ENCODE measurements around the gene RDH5.

RDH5 gene

DNA sequence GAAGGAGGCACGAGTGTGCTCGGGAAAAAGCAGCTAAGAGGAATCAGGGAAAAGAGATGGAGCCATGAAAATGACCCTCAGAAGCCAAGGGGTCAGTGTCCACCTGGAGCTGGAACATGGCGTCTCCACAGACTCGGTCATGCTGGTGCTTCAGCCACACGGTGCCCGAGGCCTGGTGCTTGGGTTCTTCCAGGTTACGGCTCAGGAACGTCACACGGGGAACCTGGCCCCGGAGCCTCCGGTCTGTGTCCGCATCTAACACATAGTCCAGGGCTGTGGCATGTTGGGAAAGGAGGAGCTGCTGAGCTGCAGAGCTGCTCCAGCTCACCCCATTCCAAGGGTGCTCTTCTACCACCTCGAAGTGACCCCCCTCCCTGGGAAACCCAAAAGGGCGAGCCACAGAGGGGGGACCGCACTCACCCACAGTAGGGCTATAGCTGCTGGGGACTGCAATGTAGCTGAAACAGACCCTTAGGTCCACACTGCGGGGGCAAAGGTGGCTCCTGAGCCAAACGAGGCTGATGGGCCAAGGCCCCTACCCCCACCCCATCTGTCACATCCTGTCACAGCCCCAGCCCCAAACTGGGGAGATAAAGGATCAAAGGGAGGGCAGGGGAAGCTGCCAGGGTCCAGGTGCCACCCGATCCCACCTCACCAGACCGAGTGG lies 23.3 kb upstream of the RDH5 start:
- DNase-seq = no peak

DNA sequence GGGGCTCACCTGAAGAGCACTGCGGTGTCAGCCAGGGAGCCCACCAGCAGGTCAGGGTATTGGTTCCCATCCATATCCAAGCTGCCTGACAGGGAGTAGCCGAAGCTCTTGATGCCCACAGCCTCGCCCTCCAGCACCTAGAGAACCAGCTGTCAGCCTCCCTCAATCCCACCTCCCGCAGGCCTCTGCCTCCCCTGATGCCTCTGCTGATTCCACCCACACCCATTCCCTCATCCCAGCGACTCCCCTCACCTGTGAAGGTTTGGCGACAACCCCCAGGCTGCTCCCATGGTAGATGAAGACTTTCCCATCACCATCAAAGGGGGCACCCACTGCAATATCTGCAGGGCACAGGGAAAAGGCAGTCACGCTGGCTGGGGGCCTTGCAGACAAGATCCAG lies 22.5 kb upstream of the RDH5 start:
- no peak for DNase-seq

DNA sequence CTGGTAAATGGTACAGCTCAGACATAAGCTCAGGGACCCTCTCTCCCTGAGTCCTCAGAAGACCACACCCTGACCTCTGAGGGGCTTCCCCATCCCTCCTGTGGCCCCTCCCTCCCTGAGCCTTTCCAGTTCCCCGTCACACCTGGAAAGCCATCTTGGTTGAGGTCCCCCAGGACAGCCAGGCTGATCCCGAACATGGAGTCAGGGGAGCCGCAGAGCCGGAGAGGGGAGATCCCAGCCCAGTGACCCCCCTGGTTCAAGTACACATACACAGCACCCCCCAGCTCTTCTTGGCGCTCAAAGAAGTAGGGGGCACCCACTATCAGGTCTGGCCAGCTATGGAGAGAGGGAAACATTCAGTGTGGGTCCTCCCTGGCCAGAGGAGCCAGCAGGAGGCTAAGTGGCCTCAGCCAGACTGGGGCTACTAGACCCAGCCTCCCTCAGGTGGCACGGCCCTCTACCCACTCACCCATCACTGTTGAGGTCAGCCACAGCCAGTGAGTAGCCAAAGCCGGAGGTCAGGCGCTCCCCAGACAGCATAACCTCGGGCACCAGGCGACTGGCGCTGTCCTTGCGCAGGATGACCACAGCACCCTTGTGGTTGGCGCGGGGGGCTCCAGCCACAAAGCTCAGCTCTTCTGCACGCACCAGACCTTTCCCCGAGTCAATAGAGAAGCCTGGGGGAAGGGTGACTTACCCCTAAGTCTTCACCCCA lies 21.8 kb upstream of the RDH5 start:
- DNase-seq = no peak

DNA sequence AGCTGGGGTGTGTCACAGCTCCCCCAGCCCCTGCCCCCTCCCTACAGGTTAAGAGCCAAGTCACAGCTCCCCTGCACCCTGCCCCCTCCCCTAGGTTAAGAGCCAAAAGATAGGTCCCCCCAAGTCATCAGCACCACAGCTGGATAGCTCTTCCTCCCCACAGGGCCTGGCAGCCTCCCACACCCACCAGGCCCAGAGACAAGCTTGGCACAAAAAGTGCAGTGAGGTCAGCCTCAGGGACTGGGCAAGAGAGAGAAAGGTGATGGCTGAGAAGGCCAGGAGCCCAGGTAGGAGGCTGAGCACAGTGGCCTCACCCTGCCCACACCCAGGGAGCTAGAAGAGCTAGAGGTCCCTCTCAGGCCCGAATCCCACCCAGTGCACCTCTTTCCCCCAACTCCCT lies 21.2 kb upstream of the RDH5 start:
- no peak for DNase-seq

DNA sequence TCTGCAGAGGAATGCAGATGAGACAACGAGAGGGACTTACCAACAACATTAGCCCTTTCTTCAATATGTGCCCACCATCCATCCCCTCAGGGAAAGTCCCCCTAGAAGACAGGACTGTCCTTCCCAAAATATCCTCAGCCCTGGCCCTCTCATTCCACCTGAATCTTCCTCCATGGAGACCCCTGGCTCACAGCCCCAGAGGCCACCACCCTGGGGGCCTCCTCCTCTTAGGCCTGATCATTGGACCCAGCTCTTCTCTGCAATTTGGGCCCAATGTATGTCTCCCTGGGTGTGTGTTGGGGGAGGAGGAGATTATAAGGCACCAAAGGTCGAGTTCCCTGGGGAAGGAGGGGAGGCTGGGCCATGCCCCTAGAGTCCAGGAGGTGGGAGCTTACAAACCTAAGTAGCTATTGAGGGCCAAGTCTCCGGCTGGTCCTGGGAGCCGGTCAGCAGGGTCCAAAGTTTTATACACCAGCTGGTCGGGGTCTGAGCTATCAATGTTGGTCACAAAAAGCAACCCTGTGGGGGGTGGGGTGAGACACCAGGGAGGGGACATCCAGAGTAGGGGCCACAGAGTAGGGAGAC lies 20.6 kb upstream of the RDH5 start:
- DNase-seq = no peak

DNA sequence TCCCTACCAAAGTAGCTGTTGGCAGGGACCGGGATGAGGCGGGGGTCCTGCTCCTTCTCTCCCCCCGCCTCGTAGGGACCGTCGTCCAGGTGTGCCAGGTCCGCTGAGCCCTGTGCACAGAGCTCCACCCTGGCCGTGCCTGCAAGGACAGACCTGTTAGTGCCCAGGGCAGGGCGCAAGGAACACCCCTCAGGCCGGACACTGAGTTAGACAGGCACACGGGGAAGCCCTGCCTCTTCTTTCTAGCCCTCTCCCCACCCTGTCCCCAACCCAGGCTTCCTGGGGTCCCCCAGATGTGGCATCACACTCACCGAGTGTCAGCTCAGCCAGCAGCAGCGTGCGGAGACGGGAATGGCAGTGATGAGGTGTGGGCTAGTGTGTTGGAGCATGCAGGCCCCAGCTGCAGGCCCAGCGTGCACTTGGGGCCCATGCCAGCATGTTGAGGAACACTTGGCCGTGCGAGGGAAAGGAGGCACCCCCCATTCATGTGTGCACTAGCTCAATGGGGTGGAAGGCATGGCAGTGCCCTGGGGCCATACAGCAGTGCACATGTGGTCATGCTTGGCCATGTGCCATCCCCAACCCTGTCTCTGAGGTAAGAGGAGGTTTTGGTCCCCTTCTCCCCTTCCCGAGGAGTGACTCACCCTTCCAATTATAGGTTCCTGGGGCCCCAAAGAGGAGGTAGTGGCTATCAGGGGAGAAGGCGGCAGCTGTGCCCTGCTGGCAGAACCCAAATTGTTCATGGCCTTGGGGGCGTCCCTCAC lies 19.8 kb upstream of the RDH5 start:
- no peak for DNase-seq

DNA sequence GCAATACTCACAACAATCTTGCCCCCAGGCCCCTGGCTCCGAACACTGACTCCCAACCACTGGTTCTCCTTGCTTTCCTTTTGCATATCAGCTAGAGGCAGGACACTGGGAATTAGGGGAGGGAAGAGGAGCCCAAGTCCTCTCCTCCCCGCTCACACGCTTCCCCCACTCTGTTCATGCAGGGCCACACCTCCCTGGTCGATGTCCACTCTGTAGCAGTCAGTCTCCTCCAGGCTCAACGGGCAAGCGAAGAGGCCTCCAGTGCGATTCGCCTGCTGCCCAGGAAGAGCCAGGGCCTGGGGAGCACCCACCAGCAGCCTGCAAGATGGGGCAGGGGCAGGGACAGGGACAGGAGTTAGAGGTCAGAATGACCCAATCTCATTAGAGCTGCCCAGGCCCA lies 17.3 kb upstream of the RDH5 start:
- DNase-seq = no peak

DNA sequence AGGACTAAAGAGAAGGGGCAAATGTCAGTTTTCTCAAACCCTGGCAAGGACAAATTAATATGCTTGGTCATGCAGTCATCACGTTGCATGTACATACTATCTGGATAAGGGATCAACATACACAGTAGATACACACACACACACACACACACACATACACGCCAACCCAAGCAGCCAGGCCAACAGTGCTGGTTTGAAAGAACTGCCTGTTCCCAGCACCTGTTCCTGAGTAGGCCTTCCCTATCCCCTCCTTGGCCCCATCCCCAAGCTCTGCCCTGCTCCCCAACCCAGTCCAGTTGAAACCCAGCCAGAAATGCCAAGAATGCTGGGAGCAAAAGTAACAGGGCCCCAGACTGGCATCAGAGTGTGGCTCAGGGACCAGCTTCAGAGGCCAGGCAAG lies 16.9 kb upstream of the RDH5 start:
- DNase-seq = no peak

DNA sequence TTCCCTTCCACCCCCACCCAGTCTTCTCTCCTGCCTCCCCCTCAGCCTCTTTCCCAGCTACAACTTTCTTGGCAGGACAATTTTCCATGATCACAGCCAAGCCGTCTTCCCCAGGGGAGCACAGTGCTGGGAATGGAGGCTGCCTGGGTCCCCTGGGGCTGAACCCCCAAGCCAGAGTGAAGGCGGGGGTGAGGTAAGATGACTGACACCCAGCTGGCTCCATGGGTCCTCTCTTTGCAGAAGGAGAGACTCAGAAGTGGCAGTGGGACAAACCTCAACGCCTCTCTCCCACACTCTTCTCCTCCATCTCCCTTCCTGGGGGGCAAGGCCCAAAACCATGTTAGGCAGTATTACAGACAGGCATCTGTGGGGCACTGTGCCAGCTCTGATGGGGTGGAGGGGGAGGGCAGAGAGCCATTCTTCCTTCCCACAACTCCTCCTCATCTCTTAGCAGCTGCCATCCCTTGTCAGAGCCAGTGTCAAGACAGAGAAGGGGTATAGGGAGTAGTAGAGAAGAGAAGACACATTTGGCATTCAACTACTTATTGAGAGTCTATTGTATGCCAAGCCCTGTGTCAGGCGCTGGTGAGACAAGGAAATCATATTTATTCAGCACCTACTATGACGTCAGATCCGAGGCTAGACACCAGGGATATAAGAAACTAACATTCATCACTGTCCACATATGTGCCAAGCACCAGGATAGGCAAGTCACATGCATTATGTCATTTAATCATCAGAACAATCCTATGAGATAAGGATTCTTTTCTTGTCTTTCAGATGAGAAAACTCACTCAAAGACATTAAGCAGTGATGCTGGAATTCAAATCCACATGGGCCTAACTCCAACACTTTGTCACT lies 16.1 kb upstream of the RDH5 start:
- DNase-seq = no peak

DNA sequence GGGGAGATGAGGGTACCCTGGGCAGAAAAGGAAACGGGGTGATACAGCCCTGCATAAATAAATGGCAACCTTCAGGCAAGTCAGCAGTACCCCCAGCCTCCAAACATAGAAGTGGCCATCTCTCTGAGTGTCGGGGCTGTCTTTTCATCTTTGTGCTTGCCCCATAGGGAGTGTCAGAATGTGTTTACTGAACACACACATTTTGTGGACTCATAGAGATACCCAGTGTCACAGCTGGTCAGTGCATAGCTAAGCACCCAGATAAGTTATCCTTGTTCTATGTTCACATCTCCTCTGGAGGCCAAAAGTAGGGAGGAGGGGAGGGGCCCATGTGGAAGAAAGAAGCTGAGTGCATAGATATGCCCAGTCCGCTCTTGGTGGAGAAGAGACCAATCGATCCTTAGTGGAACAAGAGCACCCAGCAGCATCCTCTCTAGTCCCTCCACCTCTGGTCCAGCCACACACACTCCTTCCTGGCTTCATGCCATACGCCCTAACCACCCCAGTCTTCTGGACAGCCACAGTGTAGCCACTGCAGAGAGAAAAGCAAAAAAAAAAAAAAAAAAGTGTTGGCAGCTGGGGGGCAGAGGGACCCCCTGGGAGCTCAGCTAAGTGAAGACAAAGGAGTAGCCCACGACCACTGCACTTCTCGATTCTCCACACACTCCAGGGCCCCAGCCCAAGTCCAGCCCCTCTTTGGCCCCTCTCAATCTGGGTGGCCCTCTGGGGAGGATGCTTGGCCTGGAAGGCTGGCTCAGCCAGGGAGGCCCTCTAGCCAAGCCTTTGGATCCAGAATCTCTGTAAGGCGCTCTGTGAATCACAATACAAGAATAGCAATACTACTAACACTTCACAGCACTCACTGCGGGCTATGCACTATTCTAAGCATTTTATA lies 15.1 kb upstream of the RDH5 start:
- no peak for DNase-seq

DNA sequence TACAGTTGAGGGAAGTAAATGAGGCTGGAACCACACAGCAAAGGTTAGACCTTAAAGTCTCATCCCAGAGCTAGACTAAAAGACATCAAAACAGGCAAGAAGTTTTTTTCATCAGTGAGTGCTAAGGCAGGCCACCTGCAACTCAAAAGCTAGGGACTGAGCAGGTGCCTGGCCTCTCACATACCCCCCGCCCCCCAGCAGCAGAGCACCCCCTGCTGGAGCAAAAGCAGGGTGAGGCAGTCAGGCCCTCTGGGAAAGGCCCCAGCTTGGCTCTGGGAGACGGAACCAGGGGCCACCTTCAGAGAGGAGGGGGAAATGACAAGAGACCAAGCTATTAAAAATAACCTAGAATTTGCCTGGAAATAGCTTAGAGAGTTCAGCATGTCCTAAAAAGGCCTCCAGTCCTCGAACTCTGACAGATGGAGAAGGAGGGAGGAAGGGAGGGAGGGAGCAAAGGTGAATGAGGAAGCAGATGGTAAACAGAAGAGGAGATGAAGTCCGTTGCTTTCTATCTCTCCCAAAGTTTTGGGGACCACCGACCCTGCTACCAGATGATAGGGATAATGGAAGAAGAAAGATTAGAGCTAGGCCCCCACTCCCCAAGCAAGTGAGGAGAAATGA lies 14.3 kb upstream of the RDH5 start:
- no peak for DNase-seq

DNA sequence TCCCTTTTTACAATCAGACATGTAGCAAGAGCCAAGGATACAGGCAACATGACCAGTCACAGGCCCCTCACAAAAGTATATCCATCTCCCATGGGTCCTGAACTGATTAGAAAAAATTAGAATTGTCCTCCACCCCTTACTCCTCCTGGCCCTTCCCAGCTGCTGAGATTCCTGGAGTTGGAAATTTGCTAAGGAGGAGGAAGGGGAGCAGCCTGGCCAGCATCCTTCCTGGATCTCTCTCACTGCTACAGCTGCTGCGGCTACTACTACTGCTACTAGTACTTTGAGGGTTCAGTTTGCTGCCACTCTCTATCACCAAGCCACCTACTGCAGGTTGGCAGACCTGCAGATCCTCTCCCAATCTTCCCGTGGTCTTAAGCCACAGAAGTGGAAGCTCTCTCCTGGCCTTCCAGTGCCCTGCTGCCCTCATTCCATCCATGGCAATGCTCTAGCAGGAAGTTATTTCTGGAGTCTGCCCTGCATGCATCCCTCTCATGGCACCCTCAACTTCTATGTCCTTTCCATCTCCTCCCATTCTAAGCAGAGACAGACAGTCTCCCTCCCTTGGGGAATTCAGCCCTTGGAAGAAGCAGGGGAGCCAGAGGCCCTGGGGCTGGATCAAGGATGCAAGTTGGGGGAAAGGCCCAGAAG lies 13.5 kb upstream of the RDH5 start:
- no peak for DNase-seq

DNA sequence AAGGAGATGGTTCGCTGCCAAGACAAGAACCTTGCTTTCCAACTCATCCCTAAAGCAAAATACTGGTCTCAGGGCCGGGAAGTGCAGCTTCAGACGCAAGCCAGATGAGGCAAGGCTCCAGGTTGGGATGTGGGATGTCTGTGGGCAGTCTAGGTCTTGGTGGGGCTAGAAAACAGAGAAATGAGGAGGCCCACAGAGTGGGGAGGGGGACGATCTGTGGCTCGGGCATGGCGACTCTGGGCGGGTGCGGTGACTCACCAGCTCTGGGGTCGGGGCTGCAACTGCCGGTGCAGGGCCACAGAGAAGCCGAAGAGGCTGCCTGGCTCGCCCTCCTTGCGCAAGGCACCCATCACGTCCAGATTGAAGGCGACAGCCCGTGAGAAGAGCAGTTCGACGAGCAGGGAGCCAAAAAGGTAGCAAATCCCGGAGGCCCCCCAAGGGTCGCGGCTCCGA lies 12.9 kb upstream of the RDH5 start:
- DNase-seq = no peak

DNA sequence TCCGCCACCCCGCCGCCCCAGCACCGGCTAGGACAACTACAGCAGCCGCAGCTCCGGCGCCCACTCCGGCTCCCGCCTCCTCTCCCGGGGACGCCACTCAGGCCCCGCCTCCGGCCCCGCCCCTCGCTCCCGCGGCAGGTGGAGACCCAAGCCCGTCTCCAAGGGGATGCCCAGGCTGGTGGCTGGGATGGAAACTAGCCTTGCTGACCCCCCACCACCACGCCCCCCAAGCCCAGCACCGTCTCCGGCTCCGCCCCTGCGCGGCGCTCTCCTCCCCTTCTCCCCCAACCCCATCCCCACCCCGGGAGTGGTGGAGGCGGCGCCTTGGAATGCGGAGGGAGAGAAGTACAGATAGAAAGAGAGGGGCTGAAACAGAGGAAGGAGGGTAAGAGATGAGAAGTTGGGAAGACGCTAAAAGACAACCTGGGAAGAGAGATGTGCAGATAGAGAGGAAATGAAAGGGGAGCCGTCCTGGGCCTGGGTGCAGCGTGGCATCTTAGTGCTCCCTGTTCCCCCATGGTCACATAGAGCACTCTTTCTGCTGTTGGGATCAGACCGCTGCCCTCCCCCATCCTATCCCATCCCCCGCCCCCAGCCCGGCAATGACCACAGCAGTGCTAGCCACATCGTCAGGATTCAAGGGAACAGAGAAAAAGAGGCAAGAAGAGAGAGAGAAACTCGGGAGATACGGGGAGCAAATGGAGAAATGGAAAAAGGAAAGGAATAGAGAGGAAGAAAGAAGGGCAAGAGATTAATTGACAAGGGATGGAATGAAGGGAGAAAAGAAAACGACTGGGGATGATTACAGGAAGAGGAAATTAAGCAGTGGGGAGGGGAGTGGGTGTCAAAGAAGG lies 12.1 kb upstream of the RDH5 start, which contains the start of gene ITGA7:
ITGA7 (minus strand) TSS at position 64 of the 854 bp plus-strand sequence. CDS start 222 bp downstream, outside the sequence.
- no peak for DNase-seq

DNA sequence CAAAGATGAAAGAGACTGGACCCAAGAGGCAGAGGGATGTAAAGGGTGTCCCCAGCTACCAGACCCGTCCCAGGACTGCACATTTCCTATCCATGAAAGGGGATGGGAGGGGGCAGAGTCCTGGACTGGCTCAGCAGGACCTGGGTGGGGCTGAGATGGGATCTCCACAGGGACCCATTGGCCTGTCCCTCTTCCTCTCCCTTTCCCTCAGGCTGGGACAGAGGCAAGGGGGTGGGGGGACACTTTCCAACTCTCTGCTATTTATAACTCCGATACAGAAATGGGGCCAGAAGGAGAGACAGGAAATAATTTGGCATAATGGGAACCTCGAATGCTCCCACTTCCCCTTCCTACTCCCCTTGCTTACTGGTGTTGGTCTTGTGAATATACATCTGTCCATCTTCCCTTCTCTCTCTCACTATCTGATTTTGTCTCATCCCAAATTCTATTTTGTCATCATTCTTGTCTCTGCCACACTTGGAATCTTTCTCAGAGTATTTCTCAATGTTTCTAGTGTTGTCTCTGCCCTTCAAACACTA lies 11.4 kb upstream of the RDH5 start:
- DNase-seq = no peak

DNA sequence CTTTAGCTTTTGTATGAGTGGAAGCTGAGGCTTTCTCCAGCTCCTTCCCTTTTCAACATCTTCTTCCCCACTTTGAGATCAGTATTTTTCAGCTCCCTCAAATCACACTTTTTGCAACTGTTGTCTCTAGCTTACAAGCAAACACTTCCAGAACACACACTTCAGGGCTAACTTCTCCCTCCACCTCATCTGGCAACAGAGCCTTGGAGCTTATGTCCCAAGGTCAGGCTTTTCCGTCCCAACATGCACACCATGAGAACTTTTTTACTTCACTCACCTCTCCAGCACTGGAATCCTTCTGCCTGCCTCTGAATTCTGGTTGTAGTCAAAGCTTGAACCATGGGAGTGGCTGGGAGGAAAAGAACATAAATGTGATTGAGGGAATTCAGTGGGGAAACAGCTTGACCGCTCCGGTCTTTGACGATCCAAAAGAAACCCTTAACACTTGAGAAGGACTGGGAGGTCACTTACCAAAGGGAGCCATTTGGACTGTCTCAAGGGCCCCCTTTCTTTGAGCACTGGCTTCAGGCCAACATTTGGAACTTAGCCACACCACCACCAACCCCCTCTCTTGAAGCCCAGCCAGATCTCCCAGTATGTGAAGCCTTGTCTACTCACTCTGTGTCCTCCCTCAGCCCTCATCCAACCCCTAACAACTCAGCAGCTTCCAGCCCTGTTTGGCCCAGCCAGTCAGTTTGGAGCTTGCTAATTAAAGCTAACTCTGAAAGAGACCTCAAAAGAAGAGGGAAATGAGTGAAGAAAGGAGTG lies 8.2 kb upstream of the RDH5 start:
- DNase-seq = no peak

DNA sequence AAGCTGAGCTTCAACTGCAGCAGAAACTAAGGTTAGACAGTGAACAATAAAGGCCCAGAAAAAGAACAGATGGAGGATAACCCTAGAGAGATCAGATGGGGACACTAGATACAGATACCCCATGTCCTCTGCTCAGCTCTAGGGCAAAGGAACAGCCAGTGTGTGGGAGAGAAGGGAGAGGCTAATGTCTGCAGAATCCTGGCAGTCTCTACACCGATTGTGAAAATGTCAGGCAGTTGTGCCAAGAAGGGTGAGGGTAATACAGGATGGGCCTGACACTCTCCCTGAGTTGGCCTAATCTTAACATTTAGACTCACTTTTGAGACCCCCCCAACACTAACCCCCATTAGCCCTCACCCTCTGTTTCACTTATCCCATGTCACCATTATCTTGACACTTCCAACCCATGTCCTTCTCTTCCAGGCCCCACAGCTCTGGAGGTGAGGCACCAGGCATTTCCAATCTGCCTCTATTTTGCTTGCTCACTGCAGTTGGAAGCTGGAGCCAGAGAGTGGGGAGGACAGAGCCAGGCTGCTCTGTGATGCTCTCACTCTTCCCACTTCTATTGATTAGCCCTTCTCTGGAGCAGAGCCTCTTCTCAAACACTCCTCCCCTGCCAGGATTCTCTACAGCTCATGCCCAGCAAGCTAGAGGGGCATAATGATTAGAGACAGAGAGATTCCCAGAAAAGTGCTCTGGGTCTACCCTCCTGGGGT lies 7.3 kb upstream of the RDH5 start:
- DNase-seq = no peak

DNA sequence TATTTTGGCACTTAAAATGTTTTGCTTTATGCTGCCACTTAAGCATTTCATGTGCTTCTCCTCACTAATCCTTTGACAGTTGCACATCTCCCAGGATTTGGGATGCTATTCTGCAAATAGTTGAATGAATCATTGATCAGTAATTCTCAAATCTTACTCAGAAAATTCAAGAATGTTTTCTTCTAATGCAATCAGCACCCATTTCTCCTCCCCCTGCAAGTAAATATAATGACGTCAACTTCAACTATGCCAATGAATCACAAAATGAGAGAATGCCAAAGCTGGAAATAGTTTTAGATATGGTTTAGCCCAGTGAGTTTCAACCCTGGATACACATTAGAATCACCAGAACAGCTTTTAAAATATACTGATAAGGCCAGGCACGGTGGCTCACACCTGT lies 6.5 kb upstream of the RDH5 start:
- no peak for DNase-seq
